C4-2B (cell line): ENCODE data around the gene IL18.

ENCODE experiments used
- CTCF ChIP-seq: fragments of 450-650 bp; conservative IDR thresholded peaks from 2 replicates; pipeline ENCODE4 v1.5.1; 2017; ENCODE audit warnings: mild to moderate bottlenecking
- ZFX ChIP-seq: fragments of 450-650 bp; IDR thresholded peaks from 2 replicates; pipeline ENCODE4 v1.6.1; 2017

GRCh38 chr11:112160091-112160848, 3.6 kb downstream of the IL18 start:
- TF ChIP-seq CTCF: no peak
- no peak for TF ChIP-seq ZFX
